ENCODE results near the gene INSC. TPM values are rescaled to one million over a fixed set of nuclear protein-coding genes. Genes with fewer than 3 reads are reported as not detected.

Gene INSC
- total RNA-seq, 1 experiment from 2014 or later, result 0.17 TPM

GRCh38 chr11:15170698-15171097, 56.0 kb downstream of the INSC start:
- no peak for ATAC-seq
- Histone ChIP-seq H3K27ac (ENCODE audit: low read depth, low read length) (no peak overlapping the region), H3K4me2 (ENCODE audit: low read length) (no peak overlapping the region), H4K20me1 (ENCODE audit: insufficient read depth) (no peaks in the 10 kb centered on the region), H3K4me1 (ENCODE audit: control insufficient read depth in 1 of 2, insufficient read depth in 2 of 2, low read length in 2 of 2) (peaks cover 0 to 6% of the 10 kb centered on the region in 2 experiments; a peak in 1 of 4 replicates), H3K36me3 (ENCODE audit: control insufficient read depth in 1 of 2, insufficient read depth in 2 of 2, low read length in 2 of 2) (no peaks in the 10 kb centered on the region), H3K9me2 (ENCODE audit: insufficient read depth) (no peaks in the 10 kb centered on the region), H3K9ac (ENCODE audit: low read length) (no peak overlapping the region), H3K79me2 (ENCODE audit: insufficient read depth, low read length) (no peaks in the 10 kb centered on the region), H3K9me3 (ENCODE audit: control insufficient read depth in 1 of 2, insufficient read depth in 1 of 2, low read depth in 1 of 2, low read length in 2 of 2) (no peaks in the 10 kb centered on the region), H2AFZ (ENCODE audit: low read depth, low read length, poor library complexity, severe bottlenecking) (no peak overlapping the region), H3K27me3 (ENCODE audit: insufficient read depth, low read length) (no peaks in the 10 kb centered on the region; the same call in 1 of the 2 replicates), H3K4me3 (replicated peaks in 1 of 2; ENCODE audit: low read depth in 1 of 2, low read length in 2 of 2) (no peak overlapping the region)
- POLR2A ChIA-PET, result no interaction called here
- TF ChIP-seq SRF (IDR thresholded peaks at IDR 0.05; ENCODE audit: low read depth) (no peak), TCF7L2 (IDR thresholded peaks at IDR 0.05; ENCODE audit: borderline replicate concordance, extremely low read depth, insufficient read depth, insufficient read length) (no peak), YY1 (IDR thresholded peaks at IDR 0.05; ENCODE audit: extremely low read depth, insufficient replicate concordance, low read depth, low read length) (no peak), EZH2phosphoT487 (IDR thresholded peaks at IDR 0.05; ENCODE audit: borderline replicate concordance) (no peak), ZFX (IDR thresholded peaks at IDR 0.05) (no peak), REST (IDR thresholded peaks at IDR 0.05; ENCODE audit: low read depth) (no peak), CEBPB (IDR thresholded peaks at IDR 0.05; ENCODE audit: low read depth) (no peak)
- BruUV-seq (replicated peaks), result no TSS peak
- no peak for DNase-seq (ENCODE audit: low read depth, low spot score)
- intact Hi-C loops (cut with micrococcal nuclease), result no loop called here
- CTCF ChIA-PET, result no interaction called here
- RAD21 ChIA-PET (ENCODE audit: low non-redundant PET in 1 of 2, low total read pairs in 2 of 2, uncharacterized antibody in 2 of 2, unreplicated experiment in 2 of 2), result no interaction called here

All from HCT116 (cell line).